Dermis blood vessel endothelial cell (primary cell): ENCODE data around the gene RAB9B. TPM values are rescaled to one million over a fixed set of nuclear protein-coding genes. Genes with fewer than 3 reads are reported as not detected.

ENCODE experiments used
- total RNA-seq: library from RNA; depleted of rRNA; stranded (reverse); fragments of >200 nt; gene quantifications from 2 replicates; pipeline ENCODE4 v1.2.3, GENCODE V29; 2014

Gene RAB9B
- total RNA-seq, 1 donor from 2014 or later, result 0.68 TPM

Other genes starting within 250 kb of the RAB9B start
- gene TCEAL4, start 246.7 kb downstream of the RAB9B start, total RNA-seq, result 41.6 and 48.5 TPM in 2 replicates
- gene TCEAL3, start 224.3 kb downstream of the RAB9B start, total RNA-seq, result 8.0 and 8.4 TPM in 2 replicates
- gene TCEAL1, start 203.3 kb downstream of the RAB9B start, total RNA-seq, result 20.6 and 30.3 TPM in 2 replicates
- gene MORF4L2, start 145.6 kb downstream of the RAB9B start, total RNA-seq, result 597 and 724 TPM in 2 replicates
- not detected in 2 replicates for gene TMEM31, start 121.3 kb downstream of the RAB9B start, total RNA-seq
- 0.28 TPM in 1 of 2 replicates, not detected in the other for gene PLP1, start 55.4 kb downstream of the RAB9B start, total RNA-seq
- gene TMSB15B, start 130.4 kb upstream of the RAB9B start, total RNA-seq, result 2.8 and 6.5 TPM in 2 replicates
- gene H2BW1, start 181.5 kb upstream of the RAB9B start, total RNA-seq, result not detected in 2 replicates
- gene H2BW2, start 207.7 kb upstream of the RAB9B start, total RNA-seq, result not detected in 2 replicates
- 2.3 and 4.3 TPM in 2 replicates for gene TMSB15C, start 244.0 kb upstream of the RAB9B start, total RNA-seq